ENCODE results near the gene ZNF432. TPM values are rescaled to one million over a fixed set of nuclear protein-coding genes. Genes with fewer than 3 reads are reported as not detected.

Gene ZNF432
- total and polyA plus RNA-seq, 2 of the 13 experiments (the other 11 are each of a cell fraction or from before 2014, with no cell fraction given): 4.1 to 8.7 TPM

GRCh38 chr19:51986309-51987291 is 62.0 kb downstream of the ZNF432 start, which contains the start of gene ZNF350:
TSS of gene ZNF350 (minus strand) at chr19:51986840. CDS start at chr19:51974360, 12,480 bp downstream.
- Histone ChIP-seq H3K27me3 (ENCODE audit: control insufficient read depth in 1 of 2, insufficient read depth in 2 of 2, low read length in 2 of 2) (peaks cover 0 to 7% of the 10 kb centered on the region in 2 experiments; a peak in 1 of 5 replicates), H3K9ac (ENCODE audit: insufficient read depth, low read depth, low read length) (peak within 1 kb of the TSS; percentile 92), H3K4me2 (ENCODE audit: low read depth, low read length) (peak within 1 kb of the TSS; percentile 89), H3K36me3 (replicated peaks in 1 of 2; ENCODE audit: control insufficient read depth in 1 of 2, insufficient read depth in 2 of 2, low read length in 2 of 2) (no peaks in the 10 kb centered on the region), H3K9me3 (ENCODE audit: low read length) (peaks cover 42% of the 10 kb centered on the region), H3K27ac (ENCODE audit: extremely low read length, insufficient read depth, low read length) (peak within 1 kb of the TSS; percentile 72), H2AFZ (ENCODE audit: low read length) (peak within 1 kb of the TSS; percentile 87), H3K4me1 (ENCODE audit: insufficient read depth, low read length) (peaks cover 10% of the 10 kb centered on the region; the same call in 1 of the 2 replicates), H3K4me3 (replicated peaks in 1 of 3; ENCODE audit: insufficient read depth in 1 of 3, low read depth in 2 of 3, low read length in 3 of 3) (peak within 1 kb of the TSS; percentile 84 to 94 (median 88)), H3K79me2 (ENCODE audit: insufficient read depth, low read length) (peaks cover 33% of the 10 kb centered on the region), H4K20me1 (ENCODE audit: insufficient read depth, low read length) (no peaks in the 10 kb centered on the region)
- in situ Hi-C loops (cut with HindIII; ENCODE audit: extremely low pct_ligation_motif_present, low pct_unique_long_range_greater_than_20kb) (no loop called here), intact Hi-C loops (cut with micrococcal nuclease; ENCODE audit: unreplicated experiment) (no loop called here)
- 5% methylated on average over 29 of the region's 33 CpGs for WGBS (ENCODE audit: low lambda C conversion rate)
- POLR2A ChIA-PET: no interaction called here
- TSS peak; percentile 72 for BruUV-seq (replicated peaks)
- DNase-seq (ENCODE audit: low spot score) (peak; percentile 93), FAIRE-seq (peak; percentile 92), ATAC-seq (peak; percentile 96)
- CTCF ChIA-PET (ENCODE audit: low intra/inter-chr PET ratio, low total read pairs): no interaction called here
- TF ChIP-seq E2F1 (CRISPR knock-in tag; IDR thresholded peaks at IDR 0.05): peak; percentile 60; the same call in 1 of the 2 replicates
- peak; percentile 99 for TF ChIP-seq SAP130 (CRISPR knock-in tag; IDR thresholded peaks at IDR 0.05; ENCODE audit: low read depth)
- TF ChIP-seq DR1 (CRISPR knock-in tag; IDR thresholded peaks at IDR 0.05): peak; percentile 24; the same call in 1 of the 2 replicates
- no peak for TF ChIP-seq ZNF570 (CRISPR knock-in tag; IDR thresholded peaks at IDR 0.05; ENCODE audit: borderline replicate concordance)
- no peak for TF ChIP-seq ZNF710 (CRISPR knock-in tag; IDR thresholded peaks at IDR 0.05; ENCODE audit: borderline replicate concordance)
- TF ChIP-seq RERE (CRISPR knock-in tag; IDR thresholded peaks at IDR 0.05; ENCODE audit: low read depth): no peak
- TF ChIP-seq WIZ (CRISPR knock-in tag; IDR thresholded peaks at IDR 0.05): no peak
- TF ChIP-seq PAF1 (CRISPR knock-in tag; IDR thresholded peaks at IDR 0.05): no peak
- peak; percentile 41 for TF ChIP-seq CBX1 (IDR thresholded peaks at IDR 0.05; ENCODE audit: low read depth)
- no peak for TF ChIP-seq HES4 (CRISPR knock-in tag; IDR thresholded peaks at IDR 0.05; ENCODE audit: borderline replicate concordance)
- no peak for TF ChIP-seq NFE2L1 (CRISPR knock-in tag; IDR thresholded peaks at IDR 0.05; ENCODE audit: borderline replicate concordance)
- TF ChIP-seq NONO (IDR thresholded peaks at IDR 0.05): no peak
- peak; percentile 46; the same call in 1 of the 2 replicates for TF ChIP-seq NONO (CRISPR knock-in tag; conservative IDR thresholded peaks at IDR 0.05)
